Measurements from ENCODE around the gene CHSY3.

Gene CHSY3

DNA sequence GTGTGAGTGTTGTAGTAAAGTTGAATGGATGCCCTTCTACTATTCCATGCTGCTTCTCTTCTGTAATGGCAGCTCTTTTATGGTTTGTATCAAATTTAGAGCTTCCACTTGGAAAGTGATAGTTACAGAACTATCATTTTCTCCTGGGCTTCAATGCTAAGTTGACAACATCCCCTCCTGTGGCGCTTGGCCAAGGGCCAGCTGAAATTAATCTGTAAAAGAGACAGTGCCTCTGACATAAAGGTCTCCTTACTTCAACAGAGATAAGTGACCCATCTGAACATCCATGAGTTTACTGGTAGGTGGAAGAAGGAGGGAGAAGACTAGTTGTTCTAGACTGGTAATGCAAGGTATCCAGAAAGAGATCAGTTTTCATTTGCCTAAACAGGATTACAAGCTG is 39.7 kb downstream of the CHSY3 start:
- 38 to 39% methylated on average over 1 of the region's 1 CpG for WGBS, 2 experiments
- Histone ChIP-seq H3K4me3 (ENCODE audit: insufficient read depth, low read depth, low read length) (no peak overlapping the region), H3K27me3 (ENCODE audit: control insufficient read depth, insufficient read depth, low read length, poor library complexity, severe bottlenecking) (no peaks in the 10 kb centered on the region), H3K36me3 (ENCODE audit: control insufficient read depth, insufficient read depth, low read length) (no peaks in the 10 kb centered on the region), H3K4me1 (ENCODE audit: control insufficient read depth, insufficient read depth, low read length) (no peaks in the 10 kb centered on the region), H3K9me3 (ENCODE audit: control insufficient read depth, low read length) (no peaks in the 10 kb centered on the region), H3K27ac (ENCODE audit: insufficient read depth, low read depth, low read length, poor library complexity, severe bottlenecking) (no peak overlapping the region)

GRCh38 chr5:129945028-129945427 is 40.8 kb downstream of the CHSY3 start:
- no peak overlapping the region for H3K27ac ChIP-seq (ENCODE audit: insufficient read depth, low read depth, low read length, poor library complexity, severe bottlenecking)

DNA sequence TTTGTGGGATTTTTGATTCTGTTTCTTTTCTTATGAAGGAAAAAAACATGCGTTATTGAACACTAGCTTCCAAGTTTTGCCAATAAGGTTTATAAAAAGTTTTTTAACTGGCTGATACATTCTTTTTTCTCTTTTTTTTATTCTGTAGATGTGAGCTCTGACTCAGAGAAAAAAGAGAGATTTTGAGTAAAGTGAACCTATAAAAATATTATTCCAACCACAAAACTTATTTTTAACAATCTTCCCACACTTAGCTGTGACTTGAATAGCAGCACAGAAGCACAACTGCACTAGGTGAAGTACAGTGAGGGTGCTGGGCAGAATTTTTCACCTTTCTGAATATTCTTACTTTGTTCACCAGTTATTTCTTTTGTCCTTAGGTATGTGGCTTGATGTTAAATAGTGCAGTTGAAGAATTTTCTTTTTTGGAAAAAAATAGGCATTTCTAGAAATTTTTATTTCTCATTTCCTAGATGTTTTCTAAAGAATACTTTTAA is 41.6 kb downstream of the CHSY3 start:
- H3K36me3 ChIP-seq (ENCODE audit: control insufficient read depth, insufficient read depth, low read length): no peaks in the 10 kb centered on the region
- H3K4me1 ChIP-seq (ENCODE audit: control insufficient read depth, insufficient read depth, low read length): no peaks in the 10 kb centered on the region
- no peaks in the 10 kb centered on the region for H3K27me3 ChIP-seq (ENCODE audit: control insufficient read depth, insufficient read depth, low read length, poor library complexity, severe bottlenecking)
- 100% methylated on average over 1 of the region's 1 CpG; no CpG with 5 or more reads in 1 of the 2 experiments for WGBS, 2 experiments
- no peak overlapping the region for H3K4me3 ChIP-seq (ENCODE audit: insufficient read depth, low read depth, low read length)
- no peaks in the 10 kb centered on the region for H3K9me3 ChIP-seq (ENCODE audit: control insufficient read depth, low read length)
- no peak overlapping the region for H3K27ac ChIP-seq (ENCODE audit: insufficient read depth, low read depth, low read length, poor library complexity, severe bottlenecking)

More at GRCh38 chr5:129945028-129945427, 40.8 kb downstream of the CHSY3 start:
- no peaks in the 10 kb centered on the region for H3K9me3 ChIP-seq (ENCODE audit: control insufficient read depth, low read length)
- no peaks in the 10 kb centered on the region for H3K27me3 ChIP-seq (ENCODE audit: control insufficient read depth, insufficient read depth, low read length, poor library complexity, severe bottlenecking)
- H3K36me3 ChIP-seq (ENCODE audit: control insufficient read depth, insufficient read depth, low read length): no peaks in the 10 kb centered on the region
- H3K4me1 ChIP-seq (ENCODE audit: control insufficient read depth, insufficient read depth, low read length): no peaks in the 10 kb centered on the region
- no peak overlapping the region for H3K4me3 ChIP-seq (ENCODE audit: insufficient read depth, low read depth, low read length)

- H3K36me3 ChIP-seq (ENCODE audit: control insufficient read depth, insufficient read depth, low read length): no peaks in the 10 kb centered on the region
- no peak overlapping the region for H3K27ac ChIP-seq (ENCODE audit: insufficient read depth, low read depth, low read length, poor library complexity, severe bottlenecking)
- no peaks in the 10 kb centered on the region for H3K9me3 ChIP-seq (ENCODE audit: control insufficient read depth, low read length)
- no peaks in the 10 kb centered on the region for H3K4me1 ChIP-seq (ENCODE audit: control insufficient read depth, insufficient read depth, low read length)
- WGBS, 2 experiments: 78% methylated on average over 2 of the region's 2 CpGs; no CpG with 5 or more reads in 1 of the 2 experiments
- H3K4me3 ChIP-seq (ENCODE audit: insufficient read depth, low read depth, low read length): no peak overlapping the region
- no peaks in the 10 kb centered on the region for H3K27me3 ChIP-seq (ENCODE audit: control insufficient read depth, insufficient read depth, low read length, poor library complexity, severe bottlenecking)
Observed at GRCh38 chr5:129951039-129951438, 46.8 kb downstream of the CHSY3 start.

DNA sequence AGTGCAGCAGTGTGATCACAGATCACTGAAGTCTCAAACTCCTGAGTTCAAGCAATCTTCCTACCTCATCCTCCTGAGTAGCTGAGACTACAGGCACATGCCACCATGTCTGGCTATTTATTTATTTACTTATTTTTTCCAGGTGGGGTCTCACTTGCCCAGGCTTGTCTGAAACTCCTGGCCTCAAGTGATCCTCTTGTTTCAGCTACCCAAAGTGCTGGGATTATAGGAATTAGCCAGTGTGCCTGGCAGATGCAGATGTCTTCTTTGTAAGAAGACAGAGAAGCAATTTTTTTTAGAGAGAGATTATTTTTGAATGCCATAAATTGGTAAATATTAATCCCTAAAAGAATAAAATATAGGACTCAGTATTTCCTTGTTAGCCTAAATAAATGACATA is 54.3 kb downstream of the CHSY3 start:
- H3K36me3 ChIP-seq (ENCODE audit: control insufficient read depth, insufficient read depth, low read length): no peaks in the 10 kb centered on the region
- H3K4me1 ChIP-seq (ENCODE audit: control insufficient read depth, insufficient read depth, low read length): no peaks in the 10 kb centered on the region
- no peak overlapping the region for H3K27ac ChIP-seq (ENCODE audit: insufficient read depth, low read depth, low read length, poor library complexity, severe bottlenecking)
- no peak overlapping the region for H3K4me3 ChIP-seq (ENCODE audit: insufficient read depth, low read depth, low read length)
- H3K27me3 ChIP-seq (ENCODE audit: control insufficient read depth, insufficient read depth, low read length, poor library complexity, severe bottlenecking): no peaks in the 10 kb centered on the region
- H3K9me3 ChIP-seq (ENCODE audit: control insufficient read depth, low read length): no peaks in the 10 kb centered on the region

DNA sequence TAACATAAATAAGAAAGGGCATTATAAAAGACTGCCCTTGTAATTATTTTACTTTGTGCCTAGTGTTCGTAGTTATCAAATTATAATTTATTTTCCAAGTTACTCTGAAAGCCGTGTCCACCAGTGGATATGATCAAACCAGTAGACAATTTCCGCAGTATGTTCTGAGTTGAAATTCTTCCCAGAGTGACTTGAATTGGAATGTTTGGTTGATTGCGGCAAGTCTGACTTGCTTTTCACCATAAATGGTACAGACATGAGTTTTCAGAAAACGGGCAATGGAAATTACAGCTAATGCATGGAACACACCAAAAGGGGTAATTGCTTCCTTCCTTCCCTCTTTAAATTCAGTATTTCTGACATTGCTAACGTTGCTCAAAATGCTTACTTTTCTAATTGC is 56.6 kb downstream of the CHSY3 start:
- H3K9me3 ChIP-seq (ENCODE audit: control insufficient read depth, low read length): no peaks in the 10 kb centered on the region
- H3K36me3 ChIP-seq (ENCODE audit: control insufficient read depth, insufficient read depth, low read length): no peaks in the 10 kb centered on the region
- no peaks in the 10 kb centered on the region for H3K4me1 ChIP-seq (ENCODE audit: control insufficient read depth, insufficient read depth, low read length)
- no peak overlapping the region for H3K27ac ChIP-seq (ENCODE audit: insufficient read depth, low read depth, low read length, poor library complexity, severe bottlenecking)
- 88 to 95% methylated on average over 4 to 6 of the region's 6 CpGs for WGBS, 2 experiments
- H3K4me3 ChIP-seq (ENCODE audit: insufficient read depth, low read depth, low read length): no peak overlapping the region
- H3K27me3 ChIP-seq (ENCODE audit: control insufficient read depth, insufficient read depth, low read length, poor library complexity, severe bottlenecking): no peaks in the 10 kb centered on the region

- H3K36me3 ChIP-seq (ENCODE audit: control insufficient read depth, insufficient read depth, low read length): no peaks in the 10 kb centered on the region
- WGBS, 2 experiments: 80 to 93% methylated on average over 1 of the region's 1 CpG
Observed at GRCh38 chr5:129962506-129962905, 58.2 kb downstream of the CHSY3 start.

DNA sequence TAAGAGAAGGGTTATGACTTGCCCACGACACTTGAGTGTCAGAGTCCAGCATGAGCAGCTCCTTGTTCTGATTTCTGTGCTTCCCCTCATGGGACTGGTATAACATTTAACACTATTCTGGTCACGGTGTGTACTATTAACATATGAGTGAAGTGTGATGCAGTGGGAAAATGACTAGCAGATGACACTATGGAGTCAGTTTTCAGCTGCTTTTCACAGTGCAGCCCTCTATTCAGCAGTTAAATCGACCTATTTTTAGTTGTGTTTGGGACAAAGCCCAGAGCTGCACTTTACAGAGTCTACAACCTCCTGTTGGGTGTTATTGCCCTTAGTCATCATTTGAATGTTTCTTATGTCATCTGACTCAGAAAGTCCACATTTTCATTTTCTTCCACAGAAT is 59.1 kb downstream of the CHSY3 start:
- no peaks in the 10 kb centered on the region for H3K36me3 ChIP-seq (ENCODE audit: control insufficient read depth, insufficient read depth, low read length)
- no peaks in the 10 kb centered on the region for H3K27me3 ChIP-seq (ENCODE audit: control insufficient read depth, insufficient read depth, low read length, poor library complexity, severe bottlenecking)
- no peak overlapping the region for H3K4me3 ChIP-seq (ENCODE audit: insufficient read depth, low read depth, low read length)
- H3K4me1 ChIP-seq (ENCODE audit: control insufficient read depth, insufficient read depth, low read length): no peaks in the 10 kb centered on the region
- no peak overlapping the region for H3K27ac ChIP-seq (ENCODE audit: insufficient read depth, low read depth, low read length, poor library complexity, severe bottlenecking)
- 86 to 89% methylated on average over 3 of the region's 3 CpGs for WGBS, 2 experiments
- H3K9me3 ChIP-seq (ENCODE audit: control insufficient read depth, low read length): no peaks in the 10 kb centered on the region

More at GRCh38 chr5:129962506-129962905, 58.2 kb downstream of the CHSY3 start:
- no peaks in the 10 kb centered on the region for H3K4me1 ChIP-seq (ENCODE audit: control insufficient read depth, insufficient read depth, low read length)
- no peaks in the 10 kb centered on the region for H3K9me3 ChIP-seq (ENCODE audit: control insufficient read depth, low read length)
- no peak overlapping the region for H3K27ac ChIP-seq (ENCODE audit: insufficient read depth, low read depth, low read length, poor library complexity, severe bottlenecking)
- H3K4me3 ChIP-seq (ENCODE audit: insufficient read depth, low read depth, low read length): no peak overlapping the region
- no peaks in the 10 kb centered on the region for H3K27me3 ChIP-seq (ENCODE audit: control insufficient read depth, insufficient read depth, low read length, poor library complexity, severe bottlenecking)

- WGBS, 2 experiments: 93 to 95% methylated on average over 2 of the region's 2 CpGs
- Histone ChIP-seq H3K36me3 (ENCODE audit: control insufficient read depth, insufficient read depth, low read length) (no peaks in the 10 kb centered on the region), H3K27me3 (ENCODE audit: control insufficient read depth, insufficient read depth, low read length, poor library complexity, severe bottlenecking) (no peaks in the 10 kb centered on the region), H3K4me1 (ENCODE audit: control insufficient read depth, insufficient read depth, low read length) (no peaks in the 10 kb centered on the region), H3K9me3 (ENCODE audit: control insufficient read depth, low read length) (no peaks in the 10 kb centered on the region), H3K4me3 (ENCODE audit: insufficient read depth, low read depth, low read length) (no peak overlapping the region), H3K27ac (ENCODE audit: insufficient read depth, low read depth, low read length, poor library complexity, severe bottlenecking) (no peak overlapping the region)
Observed at GRCh38 chr5:129966071-129966470, 61.8 kb downstream of the CHSY3 start.

DNA sequence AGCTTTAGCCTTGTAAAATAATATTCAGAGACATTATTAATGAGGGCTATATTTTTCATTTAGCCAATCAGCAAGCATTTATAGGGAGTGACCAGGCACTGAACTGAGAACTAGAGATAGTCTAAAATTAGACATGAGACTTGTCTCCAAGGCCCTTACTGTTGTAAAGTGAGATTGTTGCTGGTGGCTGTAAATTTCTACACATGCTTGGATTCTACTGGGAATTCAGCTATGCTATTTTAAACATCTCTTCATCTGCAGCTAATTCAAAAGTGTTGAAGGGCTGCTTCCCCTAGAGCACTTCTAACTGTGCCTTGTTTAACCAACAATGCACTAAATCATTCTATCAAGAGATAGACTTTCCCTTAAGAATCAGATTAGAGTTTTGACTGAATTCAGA is 67.4 kb downstream of the CHSY3 start:
- no peaks in the 10 kb centered on the region for H3K4me1 ChIP-seq (ENCODE audit: control insufficient read depth, insufficient read depth, low read length)
- no peaks in the 10 kb centered on the region for H3K27me3 ChIP-seq (ENCODE audit: control insufficient read depth, insufficient read depth, low read length, poor library complexity, severe bottlenecking)
- no peaks in the 10 kb centered on the region for H3K36me3 ChIP-seq (ENCODE audit: control insufficient read depth, insufficient read depth, low read length)
- H3K4me3 ChIP-seq (ENCODE audit: insufficient read depth, low read depth, low read length): no peak overlapping the region
- no peaks in the 10 kb centered on the region for H3K9me3 ChIP-seq (ENCODE audit: control insufficient read depth, low read length)
- no peak overlapping the region for H3K27ac ChIP-seq (ENCODE audit: insufficient read depth, low read depth, low read length, poor library complexity, severe bottlenecking)

DNA sequence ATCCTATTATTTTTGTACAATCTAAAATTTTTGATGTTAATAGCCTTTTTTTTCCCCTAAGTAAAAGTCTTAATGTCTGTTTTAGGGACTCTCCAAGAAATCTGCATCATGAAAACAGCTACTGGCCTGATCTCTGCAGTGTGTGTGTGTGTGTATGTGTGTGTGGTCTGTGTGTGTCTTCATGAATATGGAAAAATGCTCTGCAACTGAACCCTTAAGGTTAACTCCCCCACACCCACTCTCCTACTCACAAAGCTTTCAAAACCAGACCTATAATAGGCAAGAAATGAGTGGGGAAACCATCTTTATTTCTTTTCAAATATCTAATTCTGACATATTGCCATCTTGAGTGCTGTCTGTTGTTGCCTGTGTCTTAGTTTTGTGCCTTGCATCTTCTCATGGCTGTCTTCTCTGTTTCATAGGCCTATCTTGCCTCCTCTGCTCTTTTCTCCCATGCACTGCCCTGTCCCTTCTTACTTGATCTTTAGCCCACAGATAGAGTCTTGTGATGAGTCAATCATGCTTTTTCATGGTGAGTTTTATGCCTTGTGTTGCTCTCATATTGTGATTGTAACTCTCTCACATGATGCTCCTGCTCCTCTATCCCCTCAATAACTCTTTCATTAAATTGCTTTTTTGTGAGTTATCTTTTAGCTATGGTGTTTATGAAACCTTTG is 68.3 kb downstream of the CHSY3 start:
- no peaks in the 10 kb centered on the region for H3K9me3 ChIP-seq (ENCODE audit: control insufficient read depth, low read length)
- no peaks in the 10 kb centered on the region for H3K27me3 ChIP-seq (ENCODE audit: control insufficient read depth, insufficient read depth, low read length, poor library complexity, severe bottlenecking)
- H3K4me3 ChIP-seq (ENCODE audit: insufficient read depth, low read depth, low read length): no peak overlapping the region
- H3K4me1 ChIP-seq (ENCODE audit: control insufficient read depth, insufficient read depth, low read length): no peaks in the 10 kb centered on the region
- no peak overlapping the region for H3K27ac ChIP-seq (ENCODE audit: insufficient read depth, low read depth, low read length, poor library complexity, severe bottlenecking)
- H3K36me3 ChIP-seq (ENCODE audit: control insufficient read depth, insufficient read depth, low read length): no peaks in the 10 kb centered on the region
